Right ventricle myocardium superior (tissue), 1 donor: ENCODE measurements around the gene SPATA45. TPM values are rescaled to one million over a fixed set of nuclear protein-coding genes. Genes with fewer than 3 reads are reported as not detected.
"Not testable (repeated sequence)": the region's sequence is repeated elsewhere in the genome, so short reads cannot be mapped to it uniquely, and the experiment has no call there.

Experiments used
- ATAC-seq: fragments of 200-7000 bp; cut with Tn5 transposase; one replicate; pipeline ENCODE4 v1.9.1; 2020; ENCODE audit warnings: mild to moderate bottlenecking; ENCODE audit not compliant: poor library complexity
- DNase-seq: peaks from one replicate; pipeline ENCODE4 v3.0.0-alpha.2; 2020
- intact Hi-C: fragments of 100-400 bp; cut with DNase I; formaldehyde crosslinking; loops from one replicate; pipeline ENCODE4 v1.11.2; 2022
- total RNA-seq: library from RNA; stranded (reverse); fragmentation: NEBNext Ultra II Directional; extraction: Animal tissue kit (Norgen Biotek cat#: 25700); gene quantifications from one replicate; pipeline ENCODE4 v1.2.1, GENCODE V29; 2021
- donor health status: DM: no; HTN: yes; CAD: no; lungs with severe emphysema.

The SPATA45 gene
- total RNA-seq, 1 donor from 2014 or later = not detected

DNA sequence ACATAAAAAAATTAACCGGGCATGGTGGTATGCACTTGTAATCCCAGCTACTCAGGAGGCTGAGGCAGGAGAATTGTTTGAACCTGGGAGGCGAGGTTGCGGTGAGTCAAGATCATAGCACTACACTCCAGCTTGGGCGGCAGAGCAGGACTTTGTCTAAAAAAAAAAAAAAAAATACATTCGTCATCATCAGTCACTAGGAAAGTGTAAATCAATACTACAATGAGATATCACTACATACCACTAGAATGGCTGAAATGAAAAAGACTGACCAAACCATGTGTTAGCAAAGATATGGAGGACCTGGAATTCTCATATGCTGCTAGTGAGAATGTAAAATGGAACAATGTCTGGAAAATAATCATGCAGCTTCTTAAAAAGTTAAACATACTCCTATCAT, 9.3 kb downstream of the SPATA45 start:
- no peak for ATAC-seq
- intact Hi-C loops = no loop called here

DNA sequence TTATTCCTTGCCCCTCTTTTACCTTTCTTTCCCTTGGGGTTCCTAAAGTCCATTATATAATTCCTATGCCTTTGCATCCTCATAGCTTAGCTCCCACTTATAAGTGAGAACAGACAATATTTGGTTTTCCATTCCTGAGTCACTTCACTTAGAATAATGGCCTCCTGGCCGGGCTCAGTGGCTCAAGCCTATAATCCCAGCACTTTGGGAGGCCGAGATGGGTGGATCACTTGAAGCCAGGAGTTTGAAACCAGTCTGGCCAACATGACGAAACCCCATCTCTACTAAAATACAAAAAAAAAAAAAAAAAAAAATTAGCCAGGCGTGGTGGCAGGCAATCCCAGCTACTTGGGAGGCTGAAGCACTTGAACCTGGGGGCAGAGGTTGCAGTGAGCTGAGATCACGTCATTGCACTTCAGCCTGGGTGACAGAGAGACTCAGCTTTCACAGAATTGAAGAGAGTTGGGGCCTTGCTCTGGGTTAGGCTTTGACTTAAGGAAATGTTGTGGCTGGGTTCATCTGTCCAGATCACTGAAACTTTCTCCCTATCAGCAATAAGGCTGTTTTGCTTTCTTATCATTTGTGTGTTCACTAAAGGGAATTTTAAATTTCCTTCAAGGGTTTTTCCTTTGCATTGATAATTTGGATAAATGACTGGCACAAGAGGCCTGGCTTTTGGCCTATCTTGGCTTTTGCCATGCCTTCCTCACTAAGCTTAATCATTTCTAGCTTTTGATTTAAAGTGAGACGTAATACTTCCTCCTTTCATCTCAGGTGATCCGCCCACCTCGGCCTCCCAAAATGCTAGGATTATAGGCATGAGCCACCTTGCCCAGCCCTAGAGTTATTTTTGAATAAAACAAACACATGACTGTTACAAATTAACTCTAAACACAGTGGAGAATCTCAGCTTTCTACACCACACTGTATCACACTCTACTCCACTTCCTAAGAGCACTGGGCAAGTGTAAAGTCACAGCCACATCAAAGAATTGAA, 13.9 kb downstream of the SPATA45 start:
- ATAC-seq, DNase-seq, intact Hi-C loops: not testable (repeated sequence)

More for the DNA sequence above, 9.3 kb downstream of the SPATA45 start:
- DNase-seq = no peak

DNA sequence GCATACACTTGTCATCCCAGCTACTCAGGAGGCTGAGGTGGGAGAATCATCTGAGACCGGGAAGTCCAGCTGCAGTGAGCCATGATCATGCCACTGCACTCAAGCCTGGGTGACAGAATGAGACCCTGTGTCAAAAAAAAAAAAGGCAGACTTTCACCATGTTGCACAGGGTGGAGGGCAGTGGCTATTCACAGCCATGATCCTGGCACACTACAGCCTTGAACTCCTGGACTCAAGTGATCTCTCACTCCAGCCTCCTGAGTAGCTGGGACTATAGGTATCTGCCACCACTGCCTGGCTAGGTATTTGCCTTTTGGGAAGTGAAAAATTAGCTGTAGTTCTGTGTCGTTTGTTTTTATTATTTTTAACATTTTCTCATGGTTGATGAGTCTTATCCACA, 19.1 kb downstream of the SPATA45 start:
- intact Hi-C loops = no loop called here

DNA sequence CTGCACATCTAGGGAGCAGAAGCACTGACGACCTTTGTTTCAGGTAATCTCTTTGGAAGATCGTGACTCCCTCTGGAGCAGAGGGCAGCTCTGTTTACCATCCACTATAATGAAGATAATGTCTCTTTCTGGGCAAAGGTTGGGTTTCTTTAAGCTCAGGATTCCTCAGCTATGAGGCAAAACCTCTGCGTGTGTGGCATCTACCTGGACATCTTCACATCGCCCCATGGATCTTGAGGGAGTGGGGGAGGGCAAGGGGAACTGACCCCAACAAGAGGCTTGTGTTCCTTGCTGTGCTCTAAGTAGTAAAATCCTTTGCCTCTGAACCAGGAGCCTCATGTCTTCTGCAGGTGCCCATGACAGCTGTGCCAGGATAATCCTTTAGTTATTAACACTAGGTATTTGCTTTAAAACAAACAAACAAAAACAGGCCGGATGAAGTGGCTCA, 19.6 kb downstream of the SPATA45 start:
- DNase-seq (no peak), ATAC-seq (no peak)
- intact Hi-C loops = no loop called here

More for the DNA sequence above, 19.1 kb downstream of the SPATA45 start:
- no peak for DNase-seq
- no peak for ATAC-seq

DNA sequence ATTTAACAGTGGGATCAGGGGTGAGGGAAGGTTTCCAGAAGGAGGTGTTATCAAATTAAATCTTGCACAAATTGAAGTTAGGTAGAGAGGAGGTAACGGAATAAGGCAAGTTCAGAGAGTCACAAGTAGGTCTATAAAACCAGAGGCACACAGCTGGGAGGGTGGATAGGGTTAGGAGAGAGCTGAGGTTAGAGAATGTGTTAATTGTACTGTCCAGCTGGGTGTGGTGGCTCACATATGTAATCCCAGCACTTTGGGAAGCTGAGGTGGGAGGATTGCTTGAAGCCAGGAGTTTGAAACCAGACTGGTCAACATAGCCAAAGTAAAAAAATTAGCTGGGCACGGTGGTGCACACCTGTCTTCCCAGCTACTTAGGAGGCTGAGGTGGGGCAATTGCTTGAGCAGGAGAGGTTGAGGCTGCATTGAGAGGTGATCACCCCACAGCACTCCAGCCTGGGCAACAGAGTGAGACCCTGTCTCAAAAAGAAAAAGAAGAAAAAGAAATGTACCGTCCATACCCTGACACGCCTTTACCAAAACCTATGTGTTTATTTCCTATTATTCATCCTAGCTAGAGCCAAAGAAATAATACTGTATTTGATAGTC, 20.2 kb downstream of the SPATA45 start:
- no peak for DNase-seq
- ATAC-seq = no peak
- intact Hi-C loops = no loop called here

DNA sequence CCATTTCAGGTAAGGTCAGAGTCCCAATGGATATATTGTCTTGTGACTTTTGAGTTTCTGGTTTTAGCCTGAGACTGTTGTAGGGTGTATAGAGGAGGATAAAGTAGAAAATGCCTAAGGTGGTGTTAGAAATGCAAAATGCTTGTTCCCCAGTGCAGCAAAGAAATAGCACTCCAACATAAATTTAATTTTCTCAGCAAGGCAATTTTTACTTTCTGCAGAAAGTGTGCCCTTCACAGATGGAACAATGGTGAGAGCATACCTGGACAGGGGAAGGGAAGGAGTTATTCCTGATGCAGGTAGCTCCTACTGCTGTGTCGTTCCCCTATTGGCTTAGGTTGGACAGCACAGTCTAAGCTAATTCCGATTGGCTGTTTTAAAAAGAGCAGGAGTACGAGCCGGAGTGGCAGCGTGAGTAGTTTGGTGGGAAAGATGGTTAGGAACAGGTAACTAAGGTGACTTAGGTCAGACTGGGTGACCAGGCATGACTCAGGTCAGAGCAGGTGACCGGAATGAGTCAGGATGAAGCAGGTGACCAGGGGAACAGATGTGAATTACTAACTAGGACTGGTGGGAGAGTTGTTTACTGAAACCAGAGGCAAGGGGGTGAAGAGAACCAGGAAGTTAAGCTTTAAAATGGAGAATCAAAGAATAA, 21.5 kb downstream of the SPATA45 start:
- intact Hi-C loops = no loop called here
- ATAC-seq (no peak), DNase-seq (no peak)

DNA sequence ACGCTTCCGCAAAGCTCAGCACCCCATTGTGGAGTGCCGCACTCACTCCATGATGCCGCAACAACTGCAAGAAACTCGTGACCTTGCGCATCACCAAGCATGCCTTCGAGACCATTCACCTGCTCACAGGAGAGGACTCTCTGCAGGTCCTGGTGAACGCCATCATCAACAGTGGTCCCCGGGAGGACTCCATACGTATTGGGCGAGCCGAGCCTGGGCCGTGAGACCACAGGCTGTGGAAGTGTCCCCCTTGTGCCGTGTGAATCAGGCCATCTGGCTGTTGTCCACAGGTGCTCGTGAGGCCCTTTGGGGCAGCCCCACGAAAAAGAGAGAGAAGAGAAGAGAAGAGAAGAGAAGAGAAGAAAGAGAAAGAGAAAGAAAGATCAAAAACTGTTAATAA, 23.2 kb downstream of the SPATA45 start:
- intact Hi-C loops = no loop called here
- DNase-seq (no peak), ATAC-seq (no peak)

DNA sequence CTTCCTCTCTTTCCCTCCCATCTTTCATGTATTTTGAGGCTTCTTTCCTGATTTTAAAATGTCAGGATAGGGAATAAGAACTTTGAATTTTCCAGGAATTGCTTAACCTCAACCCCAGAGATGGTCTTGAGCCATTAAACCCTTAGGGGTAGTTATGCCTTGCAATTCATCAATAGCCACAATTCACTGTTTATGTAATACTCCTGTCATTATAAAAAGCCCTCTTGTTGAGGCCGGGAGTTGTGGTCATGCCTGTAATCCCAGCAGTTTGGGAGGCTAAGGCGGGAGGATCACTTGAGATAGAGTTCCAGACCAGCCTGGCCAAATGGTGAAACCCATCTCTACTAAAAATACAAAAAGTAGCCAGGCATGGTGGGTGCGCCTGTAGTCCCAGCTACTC, 24.5 kb downstream of the SPATA45 start:
- ATAC-seq (no peak), DNase-seq (no peak)
- intact Hi-C loops = no loop called here

DNA sequence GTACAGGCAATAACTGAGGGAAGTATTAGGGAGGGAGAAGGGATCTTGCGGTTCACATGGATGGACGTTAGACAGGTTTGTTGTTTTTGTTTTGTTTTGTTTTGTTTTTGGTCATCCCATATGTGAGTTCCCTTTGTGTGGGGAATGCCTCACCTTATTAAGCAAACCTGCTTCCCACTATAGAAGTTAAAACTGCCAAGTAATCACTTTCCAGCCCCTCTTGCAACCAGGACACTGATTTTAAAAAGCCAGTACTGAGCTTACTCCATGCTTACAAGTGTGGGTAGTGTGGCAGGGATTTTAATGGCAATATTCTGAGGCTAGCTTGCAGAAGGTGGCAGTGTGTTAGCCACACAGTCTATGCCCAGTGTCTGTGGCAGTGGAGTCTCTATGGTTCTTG, 26.5 kb downstream of the SPATA45 start:
- intact Hi-C loops = no loop called here
- no peak for ATAC-seq
- DNase-seq = no peak

DNA sequence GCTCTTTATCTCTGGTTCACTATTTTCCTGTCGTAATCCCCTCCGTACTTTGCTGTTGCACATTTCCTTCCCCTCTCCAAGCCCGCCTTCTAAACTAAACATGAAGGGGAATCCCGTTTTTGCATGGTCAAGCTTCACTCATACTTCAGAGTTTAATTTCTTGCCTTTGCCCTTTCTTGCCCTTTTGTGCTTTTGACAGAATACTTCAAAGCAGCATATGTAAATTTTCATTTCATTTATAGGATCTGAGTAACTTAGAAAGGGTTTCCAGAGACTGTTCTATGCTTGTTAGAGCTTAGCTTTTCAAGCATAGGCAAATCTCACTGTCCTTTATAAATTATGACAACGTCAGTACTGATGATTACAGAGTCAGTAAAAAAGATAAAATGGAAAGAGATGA, 27.7 kb downstream of the SPATA45 start:
- intact Hi-C loops = no loop called here
- DNase-seq (no peak), ATAC-seq (no peak)

DNA sequence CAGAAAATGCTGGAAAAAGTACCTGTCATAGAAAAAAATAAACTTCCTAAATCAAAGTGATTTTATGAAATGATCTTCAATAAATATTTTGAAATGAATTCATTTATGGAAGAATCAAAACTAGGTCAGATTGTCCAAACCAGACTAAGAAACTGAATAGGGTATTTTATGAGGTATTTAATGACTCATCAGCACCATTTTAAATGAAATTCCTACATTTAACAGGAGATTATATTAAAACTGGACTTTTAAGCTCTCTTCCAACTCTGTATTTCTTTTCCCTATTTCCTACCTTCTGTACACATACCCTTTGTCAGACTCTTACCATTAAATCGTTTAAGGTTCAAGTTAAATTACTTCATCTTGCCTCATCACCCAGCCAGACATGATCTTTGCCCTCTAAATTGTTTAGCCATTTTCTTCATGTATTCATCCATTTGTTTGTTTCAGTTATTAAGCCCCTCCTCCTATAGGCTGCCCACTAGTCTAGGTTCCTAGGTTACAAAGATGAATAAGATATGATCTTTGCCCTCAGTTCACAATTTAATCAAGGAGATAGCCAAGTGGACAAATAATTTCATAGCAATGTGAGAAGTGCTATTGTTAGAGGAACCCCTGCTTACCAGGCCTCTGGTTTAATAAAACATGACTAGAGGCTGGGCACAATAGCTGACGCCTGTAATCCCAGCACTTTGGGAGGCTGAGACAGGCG, 30.7 kb downstream of the SPATA45 start:
- intact Hi-C loops = no loop called here
- DNase-seq (no peak), ATAC-seq (no peak)

DNA sequence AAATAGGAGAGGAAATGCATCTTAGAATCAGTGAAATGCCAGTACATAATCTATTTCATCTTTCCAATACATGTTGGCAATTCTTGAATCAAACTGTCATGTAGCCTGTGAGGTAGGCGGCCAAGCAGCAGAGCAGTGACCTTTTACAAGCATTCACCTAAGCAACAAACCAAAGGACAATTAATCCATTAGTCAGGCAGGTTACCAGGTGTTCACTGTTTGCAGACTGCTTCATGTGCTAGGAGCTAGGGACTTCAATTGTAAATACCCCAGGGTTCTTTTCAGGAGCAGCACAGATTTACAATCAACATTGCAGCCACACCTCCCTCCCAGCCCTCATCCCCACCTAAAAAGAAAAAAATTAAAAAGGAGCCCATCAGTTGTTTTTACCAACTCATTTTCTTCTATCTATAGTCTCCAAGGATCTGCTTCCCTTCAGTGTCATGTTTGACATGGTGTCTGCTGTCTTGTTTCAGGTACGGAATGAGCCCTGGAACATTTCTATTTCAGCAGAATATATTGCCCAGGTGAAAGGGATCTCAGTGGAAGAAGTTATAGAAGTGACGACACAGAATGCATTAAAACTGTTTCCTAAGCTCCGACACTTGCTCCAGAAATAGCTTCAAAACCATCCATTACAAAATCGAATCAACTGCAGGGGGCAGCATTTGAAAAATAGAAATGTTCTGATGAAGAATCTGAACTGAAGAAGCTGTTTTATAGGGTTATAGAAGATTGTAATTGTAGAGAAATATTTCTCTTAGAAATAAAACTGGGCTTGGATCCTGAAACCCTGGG, 32.7 kb downstream of the SPATA45 start:
- DNase-seq = no peak
- intact Hi-C loops = loop anchor here (5.0 kb wide), 1 partner anchor 183 kb away; no protein-coding TSS in a partner anchor
- ATAC-seq = no peak

DNA sequence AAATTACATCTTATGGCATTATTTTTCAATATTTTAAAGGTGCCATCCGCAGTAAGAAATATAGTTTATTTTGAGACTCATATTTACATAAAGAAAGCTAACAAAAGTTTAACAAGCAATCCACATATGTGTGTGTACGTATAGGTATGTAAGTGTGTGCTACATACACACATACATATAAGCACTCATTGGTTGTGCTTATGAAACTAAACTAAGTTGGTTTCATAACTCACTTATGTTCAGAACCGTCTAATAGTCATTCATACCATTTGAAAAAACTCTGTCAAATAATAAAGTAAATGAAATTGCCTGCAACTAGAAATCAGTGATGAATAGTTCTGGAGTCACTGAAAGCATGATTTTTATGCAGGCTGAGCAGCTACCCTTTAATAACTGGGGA, 41.7 kb downstream of the SPATA45 start:
- no peak for DNase-seq
- intact Hi-C loops = no loop called here
- no peak for ATAC-seq

DNA sequence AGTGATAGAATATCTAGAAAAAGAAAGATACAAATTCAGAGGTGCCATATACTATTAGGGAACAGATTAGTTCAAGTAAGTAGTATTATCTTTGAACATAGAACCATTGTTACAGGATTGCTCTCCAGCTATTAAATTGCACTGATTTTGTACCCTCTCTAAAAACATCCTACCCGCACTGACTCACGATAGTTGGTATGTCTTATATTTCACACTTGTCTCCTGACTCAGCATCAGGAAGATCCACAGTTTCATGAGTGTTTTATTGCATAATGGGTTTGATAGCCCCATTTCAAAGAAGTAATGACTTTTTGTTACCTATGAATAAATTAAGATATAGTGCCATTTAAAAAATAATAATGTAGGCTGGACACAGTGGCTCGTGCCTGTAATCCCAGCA, 49.8 kb downstream of the SPATA45 start:
- no peak for DNase-seq
- ATAC-seq = no peak
- intact Hi-C loops = no loop called here

DNA sequence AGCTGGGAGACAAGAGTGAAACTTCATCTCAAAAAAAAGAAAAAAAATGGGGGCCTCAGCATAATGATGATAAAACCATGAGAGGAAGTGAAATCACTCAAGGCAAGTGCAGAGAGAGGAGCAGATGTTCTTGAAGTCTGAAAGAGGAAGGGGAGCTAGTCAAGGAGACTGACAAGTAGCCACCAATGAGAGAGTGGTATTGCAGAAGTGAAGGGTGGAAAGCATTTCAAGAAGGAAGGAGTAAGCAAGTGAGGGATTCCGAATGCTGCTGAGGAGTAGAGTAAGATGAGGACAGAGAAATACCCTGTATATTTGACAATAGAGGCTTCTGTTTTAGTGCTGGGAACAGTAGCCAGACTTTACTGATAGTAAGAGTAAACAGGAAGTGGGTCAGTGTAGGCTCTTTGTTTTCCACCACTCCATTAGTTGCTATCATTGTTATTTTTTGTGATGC, 52.9 kb downstream of the SPATA45 start:
- DNase-seq = no peak
- ATAC-seq = peak; percentile 18
- intact Hi-C loops = no loop called here

DNA sequence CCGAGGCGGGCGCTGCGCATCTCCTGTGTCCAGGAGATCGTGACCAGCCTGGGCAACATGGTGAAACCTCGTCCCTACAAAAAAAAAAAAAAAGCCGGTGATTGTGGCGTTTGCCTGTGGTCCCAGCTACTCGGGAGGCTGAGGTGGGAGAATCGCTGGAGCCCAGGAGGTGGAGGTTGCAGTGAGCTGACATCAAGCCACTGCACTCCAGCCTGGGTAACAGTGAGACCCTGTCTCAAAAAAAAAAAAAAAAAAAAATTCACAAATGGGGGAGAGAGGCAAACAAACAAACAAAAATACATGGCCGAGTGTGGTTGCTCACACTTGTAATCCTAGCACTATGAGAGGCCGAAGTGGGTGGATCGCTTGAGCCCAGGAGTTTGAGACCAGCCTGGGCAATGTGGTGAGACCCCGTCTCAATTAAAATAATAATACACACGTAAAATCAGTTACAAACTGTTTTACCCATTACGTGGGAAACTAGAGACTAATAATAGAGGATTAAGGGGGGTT, 55.0 kb downstream of the SPATA45 start:
- no peak for ATAC-seq
- intact Hi-C loops = no loop called here
- DNase-seq = no peak

DNA sequence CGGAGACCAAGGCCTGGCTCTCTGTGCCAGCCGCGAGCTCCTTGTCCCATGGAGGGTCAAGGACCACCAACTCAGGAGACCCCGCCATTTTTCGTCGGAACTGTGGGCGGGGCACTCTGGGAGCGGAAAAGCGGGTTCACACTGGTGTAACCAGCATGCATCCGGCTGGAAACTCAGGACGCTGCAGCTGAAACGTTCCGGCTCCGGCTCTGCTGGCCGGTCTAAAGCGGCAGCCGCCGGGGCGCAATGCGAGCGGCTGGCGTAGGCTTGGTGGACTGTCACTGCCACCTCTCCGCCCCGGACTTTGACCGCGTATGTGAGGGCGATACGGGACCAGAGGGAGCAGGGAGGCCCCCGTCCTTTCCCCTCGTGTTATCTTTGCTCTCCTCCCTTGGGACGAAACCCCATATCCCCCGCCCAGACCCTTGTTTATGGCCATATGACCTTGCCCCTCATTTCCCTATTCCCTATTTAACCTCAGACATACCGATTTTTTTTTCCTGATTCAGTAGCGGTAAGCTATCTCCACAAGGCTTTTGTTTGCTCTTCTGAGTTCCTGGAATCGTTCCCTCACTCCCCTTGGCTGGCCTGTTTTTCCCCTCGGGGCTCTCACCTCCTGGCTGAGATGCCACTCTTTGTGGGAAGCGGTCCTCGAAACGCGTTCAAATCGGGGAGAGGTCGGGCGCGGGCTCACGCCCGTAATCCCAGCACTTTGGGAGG, 55.6 kb downstream of the SPATA45 start, which contains the start of the genes NSL1 and TATDN3:
NSL1 (minus strand) TSS at position 102 of the 720 bp plus-strand sequence; CDS start at position 88, 14 bp downstream.
TATDN3 (plus strand) TSS at position 219 of the 720 bp plus-strand sequence; CDS start at position 247, 28 bp downstream.
- peak; percentile 91 for DNase-seq
- intact Hi-C loops = no loop called here
- ATAC-seq = peak; percentile 95
